Measurements from ENCODE around the gene TAPT1.

TAPT1 gene

GRCh38 chr4:16218950-16219349, 7.3 kb downstream of the TAPT1 start:
- no peak overlapping the region for H3K9ac ChIP-seq (ENCODE audit: low read length)
- H3K9me2 ChIP-seq (ENCODE audit: low read depth, low read length): no peaks in the 10 kb centered on the region
- H3K36me3 ChIP-seq (ENCODE audit: insufficient read depth, low read length): no peaks in the 10 kb centered on the region
- H3K4me2 ChIP-seq (ENCODE audit: low read length): no peak overlapping the region
- H3F3A ChIP-seq (ENCODE audit: insufficient read depth, low read length): no peaks in the 10 kb centered on the region
- H3K4me3 ChIP-seq (ENCODE audit: low read depth, low read length, poor library complexity, severe bottlenecking): no peak overlapping the region
- H3K27ac ChIP-seq (ENCODE audit: low read depth, low read length, poor library complexity, severe bottlenecking): no peak overlapping the region
- no peaks in the 10 kb centered on the region for H3K79me2 ChIP-seq (ENCODE audit: insufficient read depth, low read length)
- no peak for TF ChIP-seq EZH2 (IDR thresholded peaks at IDR 0.05; ENCODE audit: borderline replicate concordance, low read length)
- TF ChIP-seq, protein P1, sequence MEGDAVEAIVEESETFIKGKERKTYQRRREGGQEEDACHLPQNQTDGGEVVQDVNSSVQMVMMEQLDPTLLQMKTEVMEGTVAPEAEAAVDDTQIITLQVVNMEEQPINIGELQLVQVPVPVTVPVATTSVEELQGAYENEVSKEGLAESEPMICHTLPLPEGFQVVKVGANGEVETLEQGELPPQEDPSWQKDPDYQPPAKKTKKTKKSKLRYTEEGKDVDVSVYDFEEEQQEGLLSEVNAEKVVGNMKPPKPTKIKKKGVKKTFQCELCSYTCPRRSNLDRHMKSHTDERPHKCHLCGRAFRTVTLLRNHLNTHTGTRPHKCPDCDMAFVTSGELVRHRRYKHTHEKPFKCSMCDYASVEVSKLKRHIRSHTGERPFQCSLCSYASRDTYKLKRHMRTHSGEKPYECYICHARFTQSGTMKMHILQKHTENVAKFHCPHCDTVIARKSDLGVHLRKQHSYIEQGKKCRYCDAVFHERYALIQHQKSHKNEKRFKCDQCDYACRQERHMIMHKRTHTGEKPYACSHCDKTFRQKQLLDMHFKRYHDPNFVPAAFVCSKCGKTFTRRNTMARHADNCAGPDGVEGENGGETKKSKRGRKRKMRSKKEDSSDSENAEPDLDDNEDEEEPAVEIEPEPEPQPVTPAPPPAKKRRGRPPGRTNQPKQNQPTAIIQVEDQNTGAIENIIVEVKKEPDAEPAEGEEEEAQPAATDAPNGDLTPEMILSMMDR (IDR thresholded peaks at IDR 0.05; ENCODE audit: low read length): no peak
- no peak overlapping the region for H2AFZ ChIP-seq (ENCODE audit: low read length)
- H4K20me1 ChIP-seq (ENCODE audit: insufficient read depth, low read length): no peaks in the 10 kb centered on the region
- peaks cover 10% of the 10 kb centered on the region for H3K4me1 ChIP-seq (ENCODE audit: insufficient read depth, low read length, severe bottlenecking)
- H3K27me3 ChIP-seq (ENCODE audit: insufficient read depth, low read length): no peaks in the 10 kb centered on the region
- H3K9me3 ChIP-seq (ENCODE audit: low read length): no peaks in the 10 kb centered on the region

DNA sequence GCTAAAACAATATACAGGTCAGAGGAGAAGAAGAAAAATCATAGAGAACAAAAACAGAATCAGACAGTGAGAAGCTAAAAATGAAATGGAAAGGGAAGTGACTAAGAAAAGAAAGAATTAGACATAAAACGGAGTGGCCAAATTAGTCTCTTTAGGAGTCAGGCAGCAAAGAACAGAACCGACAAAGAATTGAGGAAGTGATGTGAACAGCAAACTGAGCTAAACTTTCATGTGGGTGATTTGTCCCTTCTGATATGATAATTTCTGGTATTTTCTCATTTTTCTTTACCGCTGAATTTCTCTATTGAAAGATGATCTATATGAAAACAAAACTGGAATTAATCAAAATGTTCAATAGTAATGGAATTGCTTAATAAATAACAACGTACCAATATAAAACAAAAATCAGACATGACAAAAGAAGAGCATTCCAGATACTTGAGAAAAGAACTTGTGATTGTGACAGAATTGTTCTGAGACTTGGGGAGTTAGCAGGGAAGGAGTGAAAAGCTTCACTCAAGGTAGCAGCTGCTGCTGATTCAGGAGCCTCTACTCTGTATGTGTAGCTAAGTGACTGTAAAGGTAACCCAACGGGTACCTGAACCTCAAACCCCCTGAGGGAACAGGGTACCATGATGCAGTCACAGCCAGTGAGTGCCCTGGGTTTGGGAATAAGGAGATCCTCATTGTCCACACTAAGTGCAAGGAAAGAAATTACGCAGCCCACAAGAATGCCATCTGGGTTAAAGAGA, 8.8 kb downstream of the TAPT1 start:
- no peaks in the 10 kb centered on the region for H3K9me2 ChIP-seq (ENCODE audit: low read depth, low read length)
- no peaks in the 10 kb centered on the region for H3K27me3 ChIP-seq (ENCODE audit: insufficient read depth, low read length)
- TF ChIP-seq, protein P1 (IDR thresholded peaks at IDR 0.05; ENCODE audit: low read length): no peak
- no peak for TF ChIP-seq EZH2 (IDR thresholded peaks at IDR 0.05; ENCODE audit: borderline replicate concordance, low read length)
- no peak overlapping the region for H3K27ac ChIP-seq (ENCODE audit: low read depth, low read length, poor library complexity, severe bottlenecking)
- no peak overlapping the region for H3K4me3 ChIP-seq (ENCODE audit: low read depth, low read length, poor library complexity, severe bottlenecking)
- no peaks in the 10 kb centered on the region for H3F3A ChIP-seq (ENCODE audit: insufficient read depth, low read length)
- peaks cover 9% of the 10 kb centered on the region for H3K4me1 ChIP-seq (ENCODE audit: insufficient read depth, low read length, severe bottlenecking)
- H3K4me2 ChIP-seq (ENCODE audit: low read length): no peak overlapping the region
- H3K79me2 ChIP-seq (ENCODE audit: insufficient read depth, low read length): no peaks in the 10 kb centered on the region
- H2AFZ ChIP-seq (ENCODE audit: low read length): no peak overlapping the region
- H3K9me3 ChIP-seq (ENCODE audit: low read length): no peaks in the 10 kb centered on the region
- no peak overlapping the region for H3K9ac ChIP-seq (ENCODE audit: low read length)
- H3K36me3 ChIP-seq (ENCODE audit: insufficient read depth, low read length): no peaks in the 10 kb centered on the region
- H4K20me1 ChIP-seq (ENCODE audit: insufficient read depth, low read length): no peaks in the 10 kb centered on the region

DNA sequence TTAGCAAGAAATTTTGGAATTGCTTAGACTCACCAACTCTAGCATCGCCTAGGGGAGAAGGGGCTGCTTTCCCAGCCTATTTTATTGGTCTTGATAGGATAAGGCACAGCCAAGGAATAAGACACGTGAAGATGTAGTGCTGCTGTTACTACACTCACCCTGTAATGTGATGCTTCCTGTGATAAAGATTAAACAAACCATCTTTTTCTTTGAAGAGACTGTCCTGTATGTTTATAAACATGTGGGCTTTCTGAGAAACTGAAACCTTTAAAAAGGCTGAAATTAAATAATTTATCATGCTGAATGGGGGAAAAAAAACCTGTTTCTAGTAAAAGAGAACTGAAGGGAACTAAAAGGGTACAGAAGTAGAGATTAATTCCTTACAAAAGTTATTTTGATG, 13.2 kb downstream of the TAPT1 start:
- Histone ChIP-seq H3K27ac (ENCODE audit: low read depth, low read length, poor library complexity, severe bottlenecking) (no peak overlapping the region), H3K9ac (ENCODE audit: low read length) (no peak overlapping the region), H3K4me3 (ENCODE audit: low read depth, low read length, poor library complexity, severe bottlenecking) (no peak overlapping the region), H2AFZ (ENCODE audit: low read length) (no peak overlapping the region), H3K4me1 (ENCODE audit: insufficient read depth, low read length, severe bottlenecking) (peaks cover 9% of the 10 kb centered on the region), H3K79me2 (ENCODE audit: insufficient read depth, low read length) (no peaks in the 10 kb centered on the region), H3F3A (ENCODE audit: insufficient read depth, low read length) (no peaks in the 10 kb centered on the region), H3K9me3 (ENCODE audit: low read length) (no peaks in the 10 kb centered on the region), H3K36me3 (ENCODE audit: insufficient read depth, low read length) (no peaks in the 10 kb centered on the region), H3K9me2 (ENCODE audit: low read depth, low read length) (no peaks in the 10 kb centered on the region), H3K27me3 (ENCODE audit: insufficient read depth, low read length) (no peaks in the 10 kb centered on the region), H3K4me2 (ENCODE audit: low read length) (no peak overlapping the region), H4K20me1 (ENCODE audit: insufficient read depth, low read length) (no peaks in the 10 kb centered on the region)
- TF ChIP-seq EZH2 (IDR thresholded peaks at IDR 0.05; ENCODE audit: borderline replicate concordance, low read length): no peak
- TF ChIP-seq, protein P1 (IDR thresholded peaks at IDR 0.05; ENCODE audit: low read length): no peak

Measured in OCI-LY1 (cell line).